ENCODE results near the gene NHS.

The NHS gene

GRCh38 chrX:17511556-17511955 is 136.6 kb downstream of the NHS start:
- Histone ChIP-seq H3K4me1 (ENCODE audit: control insufficient read depth, low read length) (no peaks in the 10 kb centered on the region), H3K27me3 (ENCODE audit: control insufficient read depth, low read length) (no peaks in the 10 kb centered on the region), H3F3A (ENCODE audit: control insufficient read depth, insufficient read depth) (no peaks in the 10 kb centered on the region), H3K79me2 (ENCODE audit: control insufficient read depth, low read length) (no peaks in the 10 kb centered on the region), H3K4me2 (ENCODE audit: low read length) (no peak overlapping the region), H3K36me3 (ENCODE audit: control insufficient read depth, low read length) (no peaks in the 10 kb centered on the region), H3K9me2 (replicated peaks; ENCODE audit: control insufficient read depth, low read length) (no peaks in the 10 kb centered on the region), H4K20me1 (ENCODE audit: control insufficient read depth, insufficient read depth, low read depth, low read length) (no peaks in the 10 kb centered on the region), H3K4me3 (ENCODE audit: low read length) (no peak overlapping the region), H3K9me3 (ENCODE audit: control insufficient read depth, insufficient read depth, low read length) (no peaks in the 10 kb centered on the region), H3K27ac (ENCODE audit: low read depth, low read length) (no peak overlapping the region)
- TF ChIP-seq, protein P1, sequence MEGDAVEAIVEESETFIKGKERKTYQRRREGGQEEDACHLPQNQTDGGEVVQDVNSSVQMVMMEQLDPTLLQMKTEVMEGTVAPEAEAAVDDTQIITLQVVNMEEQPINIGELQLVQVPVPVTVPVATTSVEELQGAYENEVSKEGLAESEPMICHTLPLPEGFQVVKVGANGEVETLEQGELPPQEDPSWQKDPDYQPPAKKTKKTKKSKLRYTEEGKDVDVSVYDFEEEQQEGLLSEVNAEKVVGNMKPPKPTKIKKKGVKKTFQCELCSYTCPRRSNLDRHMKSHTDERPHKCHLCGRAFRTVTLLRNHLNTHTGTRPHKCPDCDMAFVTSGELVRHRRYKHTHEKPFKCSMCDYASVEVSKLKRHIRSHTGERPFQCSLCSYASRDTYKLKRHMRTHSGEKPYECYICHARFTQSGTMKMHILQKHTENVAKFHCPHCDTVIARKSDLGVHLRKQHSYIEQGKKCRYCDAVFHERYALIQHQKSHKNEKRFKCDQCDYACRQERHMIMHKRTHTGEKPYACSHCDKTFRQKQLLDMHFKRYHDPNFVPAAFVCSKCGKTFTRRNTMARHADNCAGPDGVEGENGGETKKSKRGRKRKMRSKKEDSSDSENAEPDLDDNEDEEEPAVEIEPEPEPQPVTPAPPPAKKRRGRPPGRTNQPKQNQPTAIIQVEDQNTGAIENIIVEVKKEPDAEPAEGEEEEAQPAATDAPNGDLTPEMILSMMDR (IDR thresholded peaks at IDR 0.05; ENCODE audit: low read depth, low read length, poor library complexity, severe bottlenecking), result no peak
- TF ChIP-seq EZH2phosphoT487 (IDR thresholded peaks at IDR 0.05; ENCODE audit: borderline replicate concordance, low read length), result no peak

GRCh38 chrX:17519358-17519757 is 144.4 kb downstream of the NHS start:
- no peaks in the 10 kb centered on the region for H3K36me3 ChIP-seq (ENCODE audit: control insufficient read depth, low read length)
- TF ChIP-seq EZH2phosphoT487 (IDR thresholded peaks at IDR 0.05; ENCODE audit: borderline replicate concordance, low read length), result no peak
- TF ChIP-seq, protein P1 (IDR thresholded peaks at IDR 0.05; ENCODE audit: low read depth, low read length, poor library complexity, severe bottlenecking), result no peak
- no peaks in the 10 kb centered on the region for H3K79me2 ChIP-seq (ENCODE audit: control insufficient read depth, low read length)
- no peak overlapping the region for H3K27ac ChIP-seq (ENCODE audit: low read depth, low read length)
- no peak overlapping the region for H3K4me3 ChIP-seq (ENCODE audit: low read length)
- H3K9me3 ChIP-seq (ENCODE audit: control insufficient read depth, insufficient read depth, low read length), result no peaks in the 10 kb centered on the region
- no peaks in the 10 kb centered on the region for H3F3A ChIP-seq (ENCODE audit: control insufficient read depth, insufficient read depth)
- H3K4me2 ChIP-seq (ENCODE audit: low read length), result no peak overlapping the region
- no peaks in the 10 kb centered on the region for H4K20me1 ChIP-seq (ENCODE audit: control insufficient read depth, insufficient read depth, low read depth, low read length)
- no peaks in the 10 kb centered on the region for H3K9me2 ChIP-seq (replicated peaks; ENCODE audit: control insufficient read depth, low read length)
- H3K27me3 ChIP-seq (ENCODE audit: control insufficient read depth, low read length), result no peaks in the 10 kb centered on the region
- no peaks in the 10 kb centered on the region for H3K4me1 ChIP-seq (ENCODE audit: control insufficient read depth, low read length)

DNA sequence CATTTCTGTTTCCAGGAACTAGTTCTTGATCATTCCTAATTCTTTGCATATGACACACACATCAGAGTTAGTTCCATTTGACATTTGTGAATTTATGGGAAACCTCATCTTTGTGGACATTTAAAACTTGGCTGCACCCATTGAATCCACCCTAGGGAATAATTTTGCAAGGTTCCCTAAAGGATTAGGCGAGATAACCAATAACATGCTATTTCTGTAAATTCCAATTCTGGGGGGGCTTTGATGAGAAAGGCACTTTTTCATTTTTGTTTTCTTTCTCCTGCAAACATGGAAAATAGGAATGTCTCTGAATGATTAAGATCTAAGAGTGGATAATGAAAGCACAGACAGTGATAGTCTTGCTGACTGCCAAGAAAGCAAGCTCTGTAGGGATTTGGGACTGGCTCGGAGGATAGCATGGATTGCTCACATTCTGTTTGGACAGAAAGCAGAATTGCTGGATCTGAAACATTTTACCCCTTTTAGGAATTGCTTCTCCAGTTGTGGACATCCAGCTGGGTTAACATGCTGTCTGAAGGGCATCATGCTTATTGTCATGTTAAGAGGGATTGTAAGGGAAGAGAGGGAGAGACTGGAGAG is 145.1 kb downstream of the NHS start:
- Histone ChIP-seq H3K4me1 (ENCODE audit: control insufficient read depth, low read length) (no peaks in the 10 kb centered on the region), H3K27ac (ENCODE audit: low read depth, low read length) (no peak overlapping the region), H3F3A (ENCODE audit: control insufficient read depth, insufficient read depth) (no peaks in the 10 kb centered on the region), H3K27me3 (ENCODE audit: control insufficient read depth, low read length) (no peaks in the 10 kb centered on the region), H3K79me2 (ENCODE audit: control insufficient read depth, low read length) (no peaks in the 10 kb centered on the region), H3K4me3 (ENCODE audit: low read length) (no peak overlapping the region), H4K20me1 (ENCODE audit: control insufficient read depth, insufficient read depth, low read depth, low read length) (no peaks in the 10 kb centered on the region), H3K9me3 (ENCODE audit: control insufficient read depth, insufficient read depth, low read length) (no peaks in the 10 kb centered on the region), H3K4me2 (ENCODE audit: low read length) (no peak overlapping the region), H3K9me2 (replicated peaks; ENCODE audit: control insufficient read depth, low read length) (no peaks in the 10 kb centered on the region), H3K36me3 (ENCODE audit: control insufficient read depth, low read length) (no peaks in the 10 kb centered on the region)
- TF ChIP-seq, protein P1 (IDR thresholded peaks at IDR 0.05; ENCODE audit: low read depth, low read length, poor library complexity, severe bottlenecking), result no peak
- no peak for TF ChIP-seq EZH2phosphoT487 (IDR thresholded peaks at IDR 0.05; ENCODE audit: borderline replicate concordance, low read length)

Data from DOHH2 (cell line).